GM12874 (cell line): Measurements from ENCODE around the gene CALML3.

Experiments used
- CTCF ChIP-seq: IDR thresholded peaks from 2 replicates; pipeline ENCODE4 v1.5.1; 2011; ENCODE audit warnings: low read depth, mild to moderate bottlenecking, control low read depth, low read length, moderate library complexity; ENCODE audit not compliant: insufficient read depth

Gene CALML3

GRCh38 chr10:5490032-5490431 is 34.7 kb upstream of the CALML3 start:
- no peak for TF ChIP-seq CTCF

- no peak for TF ChIP-seq CTCF
These were observed 33.9 kb upstream of the CALML3 start for GRCh38 chr10:5490698-5491464.

GRCh38 chr10:5491477-5491876 is 33.3 kb upstream of the CALML3 start:
- no peak for TF ChIP-seq CTCF

- no peak for TF ChIP-seq CTCF
These were observed 32.4 kb upstream of the CALML3 start for GRCh38 chr10:5492322-5492855.

- no peak for TF ChIP-seq CTCF
These were observed 31.7 kb upstream of the CALML3 start for GRCh38 chr10:5492929-5493576.

- TF ChIP-seq CTCF: no peak
These were observed 31.1 kb upstream of the CALML3 start for GRCh38 chr10:5493691-5494090.

GRCh38 chr10:5494611-5495010 is 30.1 kb upstream of the CALML3 start:
- no peak for TF ChIP-seq CTCF
